SK-N-SH treated with all-trans-retinoic acid at 6 μM for 48 hours (cell line): Measurements from ENCODE around the gene DPY19L2.
"Not testable (repeated sequence)": the region's sequence is repeated elsewhere in the genome, so short reads cannot be mapped to it uniquely, and the experiment has no call there.

Experiments used
- OSR1 ChIP-seq: fragments of 250-450 bp; sonication (Bioruptor Pico); IDR thresholded peaks from 2 replicates; pipeline ENCODE4 v1.8.0; 2022; ENCODE audit warnings: moderate library complexity, mild to moderate bottlenecking, inconsistent platforms
- PATZ1 ChIP-seq: fragments of 250-450 bp; sonication (Bioruptor Pico); IDR thresholded peaks from 2 replicates; pipeline ENCODE4 v1.8.0; 2020; ENCODE audit warnings: mild to moderate bottlenecking, moderate library complexity, borderline replicate concordance

- TF ChIP-seq PATZ1, OSR1: not testable (repeated sequence)
Measured at GRCh38 chr12:63656407-63656806, 11.9 kb downstream of the DPY19L2 start.
